ENCODE data around the gene RANGAP1.

GRCh38 chr22:41250127-41250526 lies 35.9 kb downstream of the RANGAP1 start:
- TF ChIP-seq, protein P1, sequence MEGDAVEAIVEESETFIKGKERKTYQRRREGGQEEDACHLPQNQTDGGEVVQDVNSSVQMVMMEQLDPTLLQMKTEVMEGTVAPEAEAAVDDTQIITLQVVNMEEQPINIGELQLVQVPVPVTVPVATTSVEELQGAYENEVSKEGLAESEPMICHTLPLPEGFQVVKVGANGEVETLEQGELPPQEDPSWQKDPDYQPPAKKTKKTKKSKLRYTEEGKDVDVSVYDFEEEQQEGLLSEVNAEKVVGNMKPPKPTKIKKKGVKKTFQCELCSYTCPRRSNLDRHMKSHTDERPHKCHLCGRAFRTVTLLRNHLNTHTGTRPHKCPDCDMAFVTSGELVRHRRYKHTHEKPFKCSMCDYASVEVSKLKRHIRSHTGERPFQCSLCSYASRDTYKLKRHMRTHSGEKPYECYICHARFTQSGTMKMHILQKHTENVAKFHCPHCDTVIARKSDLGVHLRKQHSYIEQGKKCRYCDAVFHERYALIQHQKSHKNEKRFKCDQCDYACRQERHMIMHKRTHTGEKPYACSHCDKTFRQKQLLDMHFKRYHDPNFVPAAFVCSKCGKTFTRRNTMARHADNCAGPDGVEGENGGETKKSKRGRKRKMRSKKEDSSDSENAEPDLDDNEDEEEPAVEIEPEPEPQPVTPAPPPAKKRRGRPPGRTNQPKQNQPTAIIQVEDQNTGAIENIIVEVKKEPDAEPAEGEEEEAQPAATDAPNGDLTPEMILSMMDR (conservative IDR thresholded peaks at IDR 0.05 in 1 of 2, IDR thresholded peaks at IDR 0.05 in 1 of 2; ENCODE audit: low read depth in 1 of 2, low read length in 2 of 2) = no peak
- TF ChIP-seq EZH2 (IDR thresholded peaks at IDR 0.05; ENCODE audit: low read length, missing control alignments) = no peak
